Skeletal muscle satellite cell (primary cell): ENCODE data around the gene WDSUB1.
A peak's percentile ranks its signal among the peaks of the same experiment; 100 is the strongest.

Experiments
- H3K27me3 ChIP-seq: 2 replicates; pipeline ENCODE4 v1.7.0; 2013; ENCODE audit warnings: low read length; ENCODE audit not compliant: control insufficient read depth, insufficient read depth
- H3K36me3 ChIP-seq: 2 replicates; pipeline ENCODE4 v1.7.0; 2013; ENCODE audit warnings: mild to moderate bottlenecking, control low read depth, low read length; ENCODE audit not compliant: insufficient read depth
- H3K4me1 ChIP-seq: 2 replicates; pipeline ENCODE4 v1.7.0; 2013; ENCODE audit warnings: low read length; ENCODE audit not compliant: control insufficient read depth, insufficient read depth
- H3K4me2 ChIP-seq: 2 replicates; pipeline ENCODE4 v1.7.0; 2013; ENCODE audit warnings: mild to moderate bottlenecking, low read length
- H3K4me3 ChIP-seq: 2 replicates; pipeline ENCODE4 v1.7.0; 2013; ENCODE audit warnings: low read length
- H3K9ac ChIP-seq: 2 replicates; pipeline ENCODE4 v1.7.0; 2013; ENCODE audit warnings: mild to moderate bottlenecking, low read depth, low read length, moderate library complexity
- H3K9me3 ChIP-seq: replicated peaks from 2 replicates; pipeline ENCODE4 v1.7.0; 2013; ENCODE audit warnings: mild to moderate bottlenecking, control low read depth, low read length

WDSUB1 gene

GRCh38 chr2:159287733-159288132 lies 1.2 kb upstream of the WDSUB1 start:
- H3K4me1 ChIP-seq, result peaks cover 21% of the 10 kb centered on the region
- H3K9ac ChIP-seq, result no peak overlapping the region
- no peaks in the 10 kb centered on the region for H3K27me3 ChIP-seq
- H3K36me3 ChIP-seq, result no peaks in the 10 kb centered on the region
- H3K9me3 ChIP-seq, result no peaks in the 10 kb centered on the region
- no peak overlapping the region for H3K4me3 ChIP-seq
- H3K4me2 ChIP-seq, result no peak overlapping the region

DNA sequence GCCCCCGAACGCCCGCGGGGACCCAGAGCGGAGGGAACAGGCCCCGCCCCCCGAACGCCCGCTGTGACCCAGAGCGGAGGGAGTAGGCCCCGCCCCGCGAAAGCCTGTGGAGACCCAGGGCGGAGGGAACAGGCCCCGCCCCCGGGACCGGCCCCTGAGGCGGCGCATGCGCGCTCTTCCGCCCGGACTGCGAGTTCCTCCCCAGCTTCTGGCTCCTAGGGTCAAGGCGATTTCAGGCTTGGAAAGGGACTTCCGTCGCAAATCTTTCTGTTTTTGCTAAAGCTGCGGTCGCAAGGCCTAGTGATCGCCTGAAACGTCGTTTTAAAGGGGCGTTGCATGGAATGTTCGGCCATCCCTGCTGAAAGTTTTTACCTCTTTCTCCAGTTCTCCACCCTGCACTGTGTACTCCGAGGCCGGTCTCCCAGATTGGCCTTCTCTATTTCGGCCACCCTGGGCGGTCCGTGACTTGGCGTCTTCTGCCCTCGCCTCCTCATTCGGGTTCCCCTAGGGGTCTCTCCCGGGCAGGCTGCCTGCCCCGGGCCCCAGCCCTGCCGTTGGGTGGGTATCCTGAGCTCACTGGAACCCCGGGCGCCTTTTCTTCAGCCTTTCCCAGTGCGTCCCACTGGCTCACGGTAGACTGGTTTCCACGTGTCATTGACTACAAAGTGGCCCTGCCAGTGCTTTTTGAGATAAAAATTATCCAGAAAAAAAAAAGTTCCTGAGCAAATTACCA lies 372 bp upstream of the WDSUB1 start:
- Histone ChIP-seq H3K9me3 (no peaks in the 10 kb centered on the region), H3K4me2 (peak overlapping the region; percentile 96), H3K27me3 (no peaks in the 10 kb centered on the region), H3K9ac (peak overlapping the region; percentile 88), H3K4me3 (peak overlapping the region; percentile 96), H3K4me1 (peaks cover 21% of the 10 kb centered on the region), H3K36me3 (no peaks in the 10 kb centered on the region)

GRCh38 chr2:159285433-159285832 lies 1.1 kb downstream of the WDSUB1 start:
- Histone ChIP-seq H3K36me3 (no peaks in the 10 kb centered on the region), H3K9ac (peak overlapping the region; percentile 88), H3K4me3 (peak overlapping the region; percentile 96), H3K4me2 (peak overlapping the region; percentile 96), H3K27me3 (no peaks in the 10 kb centered on the region), H3K9me3 (no peaks in the 10 kb centered on the region), H3K4me1 (peaks cover 18% of the 10 kb centered on the region)

DNA sequence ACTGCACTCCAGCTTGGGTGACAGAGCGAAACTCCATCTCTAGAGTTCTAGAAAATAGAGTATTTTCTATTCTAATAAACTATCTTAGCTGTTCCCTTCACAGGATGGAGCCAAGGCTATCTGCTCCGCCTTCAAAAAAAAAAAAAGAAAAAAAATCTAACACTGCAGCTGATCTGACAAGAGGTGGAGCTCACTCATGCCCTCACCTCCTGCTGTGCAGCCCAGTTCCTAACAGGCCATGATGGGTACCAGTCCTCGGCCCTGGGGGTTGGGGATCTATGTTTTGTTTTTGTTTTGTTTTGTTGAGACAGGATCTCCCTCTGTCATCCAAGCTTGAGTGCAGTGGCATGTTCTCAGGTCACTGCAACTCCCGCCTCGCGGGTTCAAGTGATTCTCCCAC lies 3.0 kb downstream of the WDSUB1 start:
- no peaks in the 10 kb centered on the region for H3K36me3 ChIP-seq
- no peak overlapping the region for H3K4me2 ChIP-seq
- peaks cover 14% of the 10 kb centered on the region for H3K4me1 ChIP-seq
- no peak overlapping the region for H3K4me3 ChIP-seq
- H3K9ac ChIP-seq, result no peak overlapping the region
- H3K9me3 ChIP-seq, result no peaks in the 10 kb centered on the region
- H3K27me3 ChIP-seq, result no peaks in the 10 kb centered on the region

DNA sequence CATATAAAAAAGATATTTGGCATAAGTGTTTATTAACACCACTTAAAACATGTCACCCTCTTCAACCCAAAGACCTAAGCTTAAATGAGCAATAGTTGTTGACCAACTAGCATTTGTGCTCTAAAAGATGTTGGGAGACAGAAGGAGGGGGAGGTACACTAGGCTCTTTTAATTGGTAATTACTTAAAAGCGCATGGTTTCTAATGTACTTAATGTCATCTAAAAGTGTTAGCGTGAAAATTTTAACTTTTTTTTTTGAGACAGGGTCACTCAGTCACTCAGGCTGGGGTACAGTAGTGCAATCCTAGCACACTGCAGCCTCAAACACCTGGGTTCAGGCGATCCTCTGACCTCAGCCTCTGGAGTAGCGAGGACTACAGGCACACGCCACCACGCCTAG lies 5.5 kb downstream of the WDSUB1 start:
- peaks cover 5% of the 10 kb centered on the region for H3K4me1 ChIP-seq
- no peak overlapping the region for H3K4me2 ChIP-seq
- H3K27me3 ChIP-seq, result no peaks in the 10 kb centered on the region
- no peaks in the 10 kb centered on the region for H3K36me3 ChIP-seq
- no peak overlapping the region for H3K9ac ChIP-seq
- H3K9me3 ChIP-seq, result no peaks in the 10 kb centered on the region
- H3K4me3 ChIP-seq, result no peak overlapping the region

GRCh38 chr2:159279700-159280099 lies 6.8 kb downstream of the WDSUB1 start:
- no peak overlapping the region for H3K4me2 ChIP-seq
- no peak overlapping the region for H3K9ac ChIP-seq
- no peaks in the 10 kb centered on the region for H3K4me1 ChIP-seq
- H3K36me3 ChIP-seq, result no peaks in the 10 kb centered on the region
- no peaks in the 10 kb centered on the region for H3K27me3 ChIP-seq
- H3K9me3 ChIP-seq, result no peaks in the 10 kb centered on the region
- no peak overlapping the region for H3K4me3 ChIP-seq

DNA sequence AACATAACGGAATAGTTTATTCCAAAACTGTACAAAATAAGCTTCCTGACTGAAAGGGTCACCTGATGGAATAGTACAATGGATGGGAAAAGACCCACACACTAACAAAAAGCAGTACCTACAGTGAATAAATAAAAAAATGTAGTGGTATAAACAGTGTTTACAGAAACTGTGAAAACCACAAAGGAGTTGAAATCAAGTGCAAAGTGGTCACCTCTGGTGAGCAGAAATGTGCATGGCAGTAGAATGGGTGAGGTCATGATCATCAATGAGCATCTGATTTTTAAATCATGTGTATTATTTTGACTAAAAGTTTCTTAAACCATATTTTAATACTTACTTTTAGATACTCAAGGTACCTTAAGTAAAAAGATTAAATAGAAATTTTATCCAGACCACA lies 11.4 kb downstream of the WDSUB1 start:
- no peak overlapping the region for H3K9ac ChIP-seq
- H3K36me3 ChIP-seq, result no peaks in the 10 kb centered on the region
- no peak overlapping the region for H3K4me3 ChIP-seq
- no peaks in the 10 kb centered on the region for H3K4me1 ChIP-seq
- no peaks in the 10 kb centered on the region for H3K9me3 ChIP-seq
- no peaks in the 10 kb centered on the region for H3K27me3 ChIP-seq
- H3K4me2 ChIP-seq, result no peak overlapping the region

DNA sequence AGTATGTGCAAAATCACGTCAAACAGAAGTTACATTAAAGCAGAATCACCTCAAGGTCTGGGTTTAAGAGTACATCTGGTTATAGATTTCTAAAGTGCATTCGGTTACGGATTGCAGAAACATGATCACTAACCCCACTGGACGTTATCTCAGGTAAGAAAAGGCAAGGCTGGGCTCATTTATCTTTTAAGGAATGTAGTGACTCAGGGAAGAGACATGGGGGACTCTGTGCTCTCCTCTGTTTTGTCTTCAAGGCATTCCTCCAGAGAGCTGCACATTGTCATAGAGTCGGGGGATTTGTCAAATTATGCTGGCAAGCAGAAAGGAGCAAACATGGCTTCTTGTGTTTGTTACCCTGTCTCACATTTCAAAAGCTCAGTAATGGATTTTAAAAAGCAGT lies 14.3 kb downstream of the WDSUB1 start:
- Histone ChIP-seq H3K27me3 (no peaks in the 10 kb centered on the region), H3K9ac (no peak overlapping the region), H3K4me1 (peaks cover 6% of the 10 kb centered on the region), H3K9me3 (no peaks in the 10 kb centered on the region), H3K36me3 (no peaks in the 10 kb centered on the region), H3K4me2 (no peak overlapping the region), H3K4me3 (no peak overlapping the region)

- H3K36me3 ChIP-seq, result no peaks in the 10 kb centered on the region
- no peak overlapping the region for H3K4me2 ChIP-seq
- H3K9me3 ChIP-seq, result no peaks in the 10 kb centered on the region
- no peak overlapping the region for H3K9ac ChIP-seq
- no peak overlapping the region for H3K4me3 ChIP-seq
- no peaks in the 10 kb centered on the region for H3K27me3 ChIP-seq
- peaks cover 6% of the 10 kb centered on the region for H3K4me1 ChIP-seq
These were observed 15.6 kb downstream of the WDSUB1 start for GRCh38 chr2:159270744-159271379.

DNA sequence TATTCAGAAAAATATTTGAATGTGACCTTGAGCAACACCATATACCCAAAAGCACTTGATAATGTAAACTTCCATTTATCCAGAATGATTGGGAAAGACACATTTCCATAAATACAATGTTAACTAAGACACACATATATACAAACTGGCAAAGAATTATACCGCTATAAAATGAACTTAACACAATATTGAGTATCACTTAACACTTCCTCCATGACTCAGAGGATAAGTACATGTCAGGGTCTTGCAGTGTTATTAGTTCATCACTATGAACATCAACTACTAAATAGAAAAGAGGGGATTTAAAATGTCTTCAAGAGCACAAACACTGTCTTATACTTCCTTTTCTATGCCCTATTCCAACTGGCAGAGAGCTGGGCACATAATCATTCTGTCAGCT lies 18.6 kb downstream of the WDSUB1 start:
- no peaks in the 10 kb centered on the region for H3K27me3 ChIP-seq
- no peaks in the 10 kb centered on the region for H3K36me3 ChIP-seq
- no peak overlapping the region for H3K9ac ChIP-seq
- H3K4me2 ChIP-seq, result no peak overlapping the region
- H3K9me3 ChIP-seq, result no peaks in the 10 kb centered on the region
- peaks cover 6% of the 10 kb centered on the region for H3K4me1 ChIP-seq
- no peak overlapping the region for H3K4me3 ChIP-seq

DNA sequence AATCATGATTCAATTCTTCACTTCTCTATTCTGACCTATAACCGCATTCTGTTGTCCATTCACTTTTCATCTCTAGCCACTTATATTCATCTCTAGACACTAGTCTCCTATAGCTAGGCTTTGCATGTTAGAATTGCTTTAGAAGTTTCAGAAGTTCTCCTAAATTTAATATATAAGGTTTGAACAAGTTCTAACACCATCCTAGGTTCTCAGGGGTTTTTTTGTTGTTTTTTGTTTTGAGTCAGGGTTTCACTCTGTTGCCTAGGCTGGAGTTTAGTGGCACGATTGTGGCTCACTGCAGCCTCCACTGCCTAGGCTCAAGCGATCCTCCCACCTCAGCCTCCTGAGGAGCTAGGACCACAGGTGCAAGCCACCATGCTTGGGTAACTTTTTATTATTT lies 19.9 kb downstream of the WDSUB1 start:
- Histone ChIP-seq H3K27me3 (no peaks in the 10 kb centered on the region), H3K4me1 (peaks cover 6% of the 10 kb centered on the region), H3K9me3 (no peaks in the 10 kb centered on the region), H3K36me3 (no peaks in the 10 kb centered on the region), H3K9ac (no peak overlapping the region), H3K4me2 (no peak overlapping the region), H3K4me3 (no peak overlapping the region)

GRCh38 chr2:159265171-159265576 lies 21.3 kb downstream of the WDSUB1 start:
- H3K9ac ChIP-seq, result no peak overlapping the region
- H3K4me2 ChIP-seq, result no peak overlapping the region
- peaks cover 6% of the 10 kb centered on the region for H3K4me1 ChIP-seq
- H3K36me3 ChIP-seq, result no peaks in the 10 kb centered on the region
- H3K27me3 ChIP-seq, result no peaks in the 10 kb centered on the region
- no peaks in the 10 kb centered on the region for H3K9me3 ChIP-seq
- H3K4me3 ChIP-seq, result no peak overlapping the region
